Activated CD4-positive, alpha-beta memory T cell treated with anti-CD3 and anti-CD28 coated beads for 36 hours (primary cell): ENCODE data around the gene OR9A4. TPM values are rescaled to one million over a fixed set of nuclear protein-coding genes. Genes with fewer than 3 reads are reported as not detected.
"Not testable (repeated sequence)": the region's sequence is repeated elsewhere in the genome, so short reads cannot be mapped to it uniquely, and the experiment has no call there.

Experiments
- CTCF ChIA-PET: fragments of 350-600 bp; sonication (Branson Sonifier 250); formaldehyde crosslinking; loops from one replicate; lab custom pipeline; 2021; ENCODE audit warnings: antibody characterized with exemption, inconsistent platforms; lab: Charles Lee
- POLR2A ChIA-PET: fragments of 350-600 bp; sonication (Branson Sonifier 250); formaldehyde crosslinking; loops from one replicate; lab custom pipeline; 2021; ENCODE audit warnings: antibody characterized with exemption; lab: Charles Lee
- DNase-seq: peaks from one replicate; pipeline ENCODE4 v3.0.0-alpha.2; 2020
- H3K27ac Mint-ChIP-seq: one replicate; pipeline ENCODE4 v1.8.0; 2021; ENCODE audit warnings: mixed read lengths
- H3K27me3 Mint-ChIP-seq: one replicate; pipeline ENCODE4 v1.8.0; 2021; ENCODE audit warnings: mixed read lengths
- H3K36me3 Mint-ChIP-seq: one replicate; pipeline ENCODE4 v1.8.0; 2021; ENCODE audit warnings: mixed read lengths
- H3K4me1 Mint-ChIP-seq: one replicate; pipeline ENCODE4 v1.8.0; 2021; ENCODE audit warnings: low read depth, mixed read lengths
- H3K4me3 Mint-ChIP-seq: one replicate; pipeline ENCODE4 v1.8.0; 2021; ENCODE audit warnings: mild to moderate bottlenecking, mixed read lengths
- H3K9me3 Mint-ChIP-seq: one replicate; pipeline ENCODE4 v1.8.0; 2021; ENCODE audit warnings: mixed read lengths
- intact Hi-C: fragments of 100-400 bp; cut with micrococcal nuclease; formaldehyde crosslinking; loops from one replicate; pipeline ENCODE4 v1.15.1; 2023
- total RNA-seq, 2 experiments: library from RNA; stranded (reverse); gene quantifications; one replicate each; pipeline ENCODE4 v1.2.3, GENCODE V29; 2021

Gene OR9A4, protein sequence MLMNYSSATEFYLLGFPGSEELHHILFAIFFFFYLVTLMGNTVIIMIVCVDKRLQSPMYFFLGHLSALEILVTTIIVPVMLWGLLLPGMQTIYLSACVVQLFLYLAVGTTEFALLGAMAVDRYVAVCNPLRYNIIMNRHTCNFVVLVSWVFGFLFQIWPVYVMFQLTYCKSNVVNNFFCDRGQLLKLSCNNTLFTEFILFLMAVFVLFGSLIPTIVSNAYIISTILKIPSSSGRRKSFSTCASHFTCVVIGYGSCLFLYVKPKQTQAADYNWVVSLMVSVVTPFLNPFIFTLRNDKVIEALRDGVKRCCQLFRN
- total RNA-seq, result not detected

DNA sequence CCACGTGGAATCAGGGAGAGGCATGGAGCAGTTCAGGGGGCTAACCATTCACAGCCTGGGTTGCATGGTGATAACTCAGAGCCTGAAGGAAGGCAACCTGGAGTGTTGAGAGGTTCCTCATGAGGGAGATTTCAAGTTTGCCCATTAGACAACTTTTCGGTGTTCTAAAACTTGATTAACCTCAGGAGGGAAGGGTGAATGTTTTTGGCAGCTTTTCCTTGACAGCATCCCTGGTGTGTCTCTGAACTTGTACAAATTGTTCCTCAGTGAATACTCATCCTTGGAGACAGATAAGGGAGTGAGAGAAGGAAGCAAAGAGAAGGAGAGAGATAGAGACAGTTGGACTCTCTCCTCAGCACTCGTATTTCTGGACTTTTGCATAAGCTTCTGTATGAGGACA lies at the start of gene OR9A4:
TSS of gene OR9A4 (plus strand) at position 301 of the 400 bp plus-strand sequence. CDS start 2,477 bp downstream, outside the sequence.
- H3K4me1 Mint-ChIP-seq, result no peaks in the 10 kb centered on the region

DNA sequence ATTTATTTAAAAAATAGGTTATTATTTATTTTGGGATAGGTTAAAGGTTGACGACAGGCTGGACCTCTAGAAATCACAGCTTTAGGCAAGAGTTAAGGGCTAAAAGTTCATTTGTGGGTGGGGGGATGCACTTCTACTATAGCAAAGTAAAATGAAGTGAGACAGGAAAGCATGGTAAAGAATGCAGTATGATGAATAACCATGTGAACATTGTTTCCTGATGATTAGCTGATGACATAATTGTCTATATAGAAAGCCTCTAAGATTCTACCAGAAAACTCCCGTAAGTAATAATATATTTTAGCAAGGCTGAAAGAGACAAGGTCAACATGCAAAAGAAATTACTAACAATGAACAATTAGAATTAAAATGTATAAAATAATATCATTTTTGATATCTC lies 49.2 kb upstream of the OR9A4 start:
- Mint-ChIP-seq H3K27me3 (no peaks in the 10 kb centered on the region), H3K36me3 (no peaks in the 10 kb centered on the region), H3K27ac (no peak overlapping the region), H3K4me3 (no peak overlapping the region), H3K9me3 (peaks cover 11% of the 10 kb centered on the region), H3K4me1 (no peaks in the 10 kb centered on the region)
- CTCF ChIA-PET, result no interaction called here
- no peak for DNase-seq
- intact Hi-C loops, result no loop called here
- POLR2A ChIA-PET, result no interaction called here

More for the DNA sequence above, at the start of gene OR9A4:
- Mint-ChIP-seq H3K27me3 (peaks cover 2% of the 10 kb centered on the region), H3K4me3 (no peak within 1 kb of the TSS), H3K27ac (no peak within 1 kb of the TSS), H3K36me3 (no peaks in the 10 kb centered on the region), H3K9me3 (peaks cover 2% of the 10 kb centered on the region)
- no peak for DNase-seq
- ChIA-PET CTCF (no interaction called here), POLR2A (no interaction called here)
- intact Hi-C loops, result no loop called here

DNA sequence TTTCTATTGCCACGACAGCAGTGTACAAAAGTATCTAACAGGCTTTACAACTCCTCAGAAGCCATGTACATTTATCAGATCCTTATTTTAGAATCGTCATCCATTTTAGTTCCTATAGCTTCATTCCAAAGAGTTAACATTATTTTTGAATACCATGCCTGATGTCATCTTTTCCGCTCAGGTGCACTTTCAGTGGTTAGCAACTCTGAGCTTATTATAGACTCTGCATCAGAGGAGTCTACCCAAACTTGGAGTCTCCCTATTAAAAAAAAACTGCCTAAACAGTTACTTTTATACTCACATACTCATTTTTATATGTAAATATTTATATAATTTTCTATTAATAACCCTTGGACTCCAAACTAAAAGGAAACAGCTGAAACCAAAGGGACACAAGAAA lies 43.3 kb upstream of the OR9A4 start:
- no peak for DNase-seq
- POLR2A ChIA-PET, result no interaction called here
- Mint-ChIP-seq H3K27me3 (no peaks in the 10 kb centered on the region), H3K36me3 (no peaks in the 10 kb centered on the region), H3K4me1 (no peaks in the 10 kb centered on the region), H3K9me3 (peaks cover 12% of the 10 kb centered on the region), H3K4me3 (no peak overlapping the region), H3K27ac (no peak overlapping the region)
- intact Hi-C loops, result no loop called here
- CTCF ChIA-PET, result no interaction called here

DNA sequence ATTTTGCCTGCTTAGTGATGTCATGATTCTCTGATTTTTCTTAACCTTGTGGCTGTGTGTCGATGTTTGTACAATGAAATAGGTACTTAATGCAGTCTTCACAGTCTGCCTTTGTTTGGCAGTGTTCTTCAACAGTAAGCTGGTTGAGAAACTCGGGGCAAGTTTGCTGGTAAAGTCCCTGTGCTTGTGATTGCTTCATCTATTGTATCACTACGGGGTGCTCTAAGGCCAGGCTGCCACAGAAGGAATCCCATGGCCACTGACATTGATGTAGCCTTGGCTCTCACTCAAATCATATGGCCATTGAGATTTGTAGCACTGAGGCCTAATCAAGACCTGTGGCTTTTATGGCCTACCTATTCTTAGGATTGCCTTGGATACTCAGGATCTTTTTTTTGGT lies 41.4 kb upstream of the OR9A4 start:
- ChIA-PET CTCF (no interaction called here), POLR2A (no interaction called here)
- no peak overlapping the region for H3K4me3 Mint-ChIP-seq
- DNase-seq, result no peak
- no peaks in the 10 kb centered on the region for H3K27me3 Mint-ChIP-seq
- H3K9me3 Mint-ChIP-seq, result peaks cover 10% of the 10 kb centered on the region
- H3K27ac Mint-ChIP-seq, result no peak overlapping the region
- intact Hi-C loops, result no loop called here
- no peaks in the 10 kb centered on the region for H3K4me1 Mint-ChIP-seq
- H3K36me3 Mint-ChIP-seq, result no peaks in the 10 kb centered on the region

DNA sequence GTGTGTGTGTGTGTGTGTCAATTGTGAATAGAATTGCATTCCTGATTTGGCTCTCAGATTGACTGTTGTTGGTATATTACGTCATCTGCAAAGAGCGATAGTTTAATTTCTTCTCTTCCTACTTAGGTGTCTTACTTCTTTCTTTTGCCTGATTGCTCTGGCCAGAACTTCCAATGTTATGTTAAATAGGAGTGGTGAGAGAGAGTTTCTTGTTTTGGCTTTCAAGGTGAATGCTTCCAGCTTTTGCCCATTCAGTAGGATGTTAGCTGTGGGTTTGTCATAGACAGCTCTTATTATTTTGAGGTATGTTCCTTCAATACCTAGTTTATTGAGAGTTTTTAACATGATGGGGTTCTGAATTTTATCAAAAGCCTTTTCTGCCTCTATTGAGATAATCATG lies 40.7 kb upstream of the OR9A4 start:
- Mint-ChIP-seq H3K27ac (no peak overlapping the region), H3K9me3 (peaks cover 3% of the 10 kb centered on the region), H3K36me3 (no peaks in the 10 kb centered on the region), H3K4me3 (no peak overlapping the region), H3K4me1 (no peaks in the 10 kb centered on the region), H3K27me3 (no peaks in the 10 kb centered on the region)
- DNase-seq, result no peak
- CTCF ChIA-PET, result no interaction called here
- intact Hi-C loops, result no loop called here
- POLR2A ChIA-PET, result no interaction called here

DNA sequence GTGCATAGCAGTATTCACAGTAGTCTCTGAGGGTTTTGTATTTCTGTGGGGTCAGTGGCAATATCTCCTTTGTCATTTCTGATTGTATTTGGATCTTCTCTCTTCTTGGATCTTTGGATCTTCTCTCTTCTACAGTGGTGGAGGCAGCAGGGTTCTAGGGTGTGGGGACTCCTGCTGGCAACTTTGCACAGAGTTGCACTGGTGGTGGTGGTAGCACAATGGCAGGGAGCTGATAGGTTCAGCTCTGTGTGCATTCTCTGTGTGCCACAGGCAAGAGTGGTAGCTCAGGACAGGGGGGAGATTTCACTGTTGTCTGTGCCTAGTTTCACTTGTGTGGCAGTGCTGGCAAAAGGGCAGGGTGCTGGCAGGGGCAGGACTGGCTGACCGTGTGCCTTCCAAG lies 39.8 kb upstream of the OR9A4 start:
- peaks cover 2% of the 10 kb centered on the region for H3K9me3 Mint-ChIP-seq
- no peaks in the 10 kb centered on the region for H3K4me1 Mint-ChIP-seq
- DNase-seq, result no peak
- H3K27ac Mint-ChIP-seq, result no peak overlapping the region
- ChIA-PET POLR2A (no interaction called here), CTCF (interaction anchor here (0.5 kb wide), 1 partner anchor 376 kb away, joined by 3 read pairs; no protein-coding TSS in a partner anchor)
- intact Hi-C loops, result no loop called here
- H3K4me3 Mint-ChIP-seq, result no peak overlapping the region
- no peaks in the 10 kb centered on the region for H3K36me3 Mint-ChIP-seq
- H3K27me3 Mint-ChIP-seq, result no peaks in the 10 kb centered on the region

DNA sequence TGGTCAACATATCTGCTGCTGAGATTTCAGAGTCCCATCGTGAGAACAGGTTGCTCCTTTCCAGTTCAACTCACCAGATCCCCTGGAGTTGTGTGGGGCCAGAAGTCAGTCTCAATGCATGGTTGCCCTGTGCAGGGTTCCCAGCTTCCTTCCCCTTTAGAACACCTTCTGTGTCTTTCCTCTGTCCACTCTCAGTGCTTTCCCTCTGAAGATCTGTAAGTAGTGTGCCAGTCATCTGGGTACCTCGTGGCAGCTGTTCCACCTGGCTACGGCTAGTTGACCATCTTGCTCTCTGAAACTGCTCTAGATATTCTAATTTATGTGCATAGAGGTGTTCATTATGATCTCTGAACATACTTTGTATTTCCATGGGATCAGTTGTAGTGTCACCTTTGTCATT lies 38.8 kb upstream of the OR9A4 start:
- Mint-ChIP-seq H3K27me3 (no peaks in the 10 kb centered on the region), H3K4me3 (no peak overlapping the region), H3K27ac (no peak overlapping the region), H3K36me3 (peaks cover 2% of the 10 kb centered on the region), H3K9me3 (peaks cover 3% of the 10 kb centered on the region), H3K4me1 (no peaks in the 10 kb centered on the region)
- ChIA-PET CTCF (no interaction called here), POLR2A (no interaction called here)
- intact Hi-C loops, result no loop called here
- no peak for DNase-seq

DNA sequence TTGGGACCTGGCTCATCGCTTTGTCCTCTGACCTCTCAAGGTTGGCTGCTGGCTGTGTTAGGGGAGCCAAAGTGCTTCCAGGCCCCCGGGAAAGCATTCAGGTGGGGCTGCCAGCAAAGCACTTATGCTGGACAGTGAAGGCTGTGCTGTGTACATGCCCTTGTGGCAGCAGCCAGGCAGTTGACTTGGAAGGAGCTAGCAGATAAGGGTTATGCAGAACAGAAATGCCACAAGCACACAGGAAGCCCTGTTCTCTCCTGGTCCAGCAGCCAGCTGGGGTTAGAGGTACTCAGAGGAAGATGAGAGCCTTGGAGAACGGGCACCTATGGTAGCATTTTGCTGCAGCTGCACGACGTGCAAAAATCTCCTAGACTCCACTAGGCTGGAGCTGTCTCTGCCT lies 35.2 kb upstream of the OR9A4 start:
- no peak overlapping the region for H3K4me3 Mint-ChIP-seq
- no peak for DNase-seq
- H3K27ac Mint-ChIP-seq, result no peak overlapping the region
- intact Hi-C loops, result no loop called here
- no peaks in the 10 kb centered on the region for H3K4me1 Mint-ChIP-seq
- ChIA-PET CTCF (no interaction called here), POLR2A (no interaction called here)
- H3K9me3 Mint-ChIP-seq, result peaks cover 3% of the 10 kb centered on the region
- peaks cover 2% of the 10 kb centered on the region for H3K36me3 Mint-ChIP-seq
- peaks cover 3% of the 10 kb centered on the region for H3K27me3 Mint-ChIP-seq

DNA sequence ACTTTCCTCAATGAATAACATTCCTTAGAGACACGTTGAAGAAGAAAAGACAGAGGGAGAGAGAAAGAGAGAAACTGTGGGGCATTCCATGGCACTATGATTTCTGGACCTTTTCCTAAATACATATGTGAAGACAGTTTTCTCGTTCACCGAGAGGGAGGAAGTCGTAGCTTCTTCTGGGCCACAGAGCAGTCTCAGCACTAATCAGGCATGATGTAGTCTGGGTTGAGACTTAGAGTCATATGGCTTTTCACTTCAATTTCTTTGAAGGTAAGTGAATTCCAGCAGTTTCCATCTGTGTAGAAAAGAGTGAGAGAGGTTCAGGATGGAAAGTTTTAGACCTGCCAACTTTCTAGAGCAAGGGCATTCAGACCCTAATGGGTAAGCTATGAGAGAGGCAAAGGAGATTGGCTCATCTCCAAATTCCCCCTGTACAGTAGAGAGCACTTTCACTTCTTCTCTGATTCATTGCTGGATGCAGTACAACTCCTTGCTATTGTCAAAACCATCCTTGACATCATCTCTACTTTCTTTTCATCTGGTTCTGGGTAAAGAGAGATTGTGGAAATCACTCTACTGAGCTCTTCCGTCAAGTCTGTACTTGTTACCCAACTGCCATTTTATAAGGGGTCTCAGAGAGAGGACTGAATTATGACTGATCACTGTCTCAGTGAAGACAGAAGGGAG lies 31.5 kb upstream of the OR9A4 start:
- Mint-ChIP-seq H3K27me3 (peaks cover 6% of the 10 kb centered on the region), H3K27ac (no peak overlapping the region), H3K4me3 (no peak overlapping the region), H3K4me1 (no peaks in the 10 kb centered on the region), H3K36me3 (peaks cover 2% of the 10 kb centered on the region), H3K9me3 (peaks cover 3% of the 10 kb centered on the region)
- CTCF ChIA-PET, result no interaction called here
- no peak for DNase-seq
- intact Hi-C loops, result no loop called here
- POLR2A ChIA-PET, result no interaction called here

DNA sequence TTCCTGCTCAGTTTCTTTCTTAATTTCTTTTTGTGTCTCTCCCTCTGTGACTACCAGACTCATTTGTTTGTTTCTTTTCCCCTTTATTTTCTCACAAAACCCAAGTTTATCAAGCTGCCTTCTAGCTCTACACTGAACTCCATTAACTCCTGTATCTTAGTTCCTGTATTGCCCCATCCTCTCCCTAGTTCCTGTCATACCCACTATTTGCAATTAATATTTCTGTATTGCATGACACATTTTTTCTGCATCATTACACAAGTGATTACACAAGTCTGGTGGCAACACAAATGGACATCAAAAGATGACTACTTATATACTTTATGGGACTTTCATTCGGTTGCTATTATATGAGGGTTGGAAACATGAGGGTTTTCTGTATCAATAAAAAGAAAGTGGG lies 26.9 kb upstream of the OR9A4 start:
- H3K4me1 Mint-ChIP-seq, result no peaks in the 10 kb centered on the region
- no peak overlapping the region for H3K27ac Mint-ChIP-seq
- ChIA-PET CTCF (no interaction called here), POLR2A (no interaction called here)
- intact Hi-C loops, result no loop called here
- no peak for DNase-seq
- no peaks in the 10 kb centered on the region for H3K9me3 Mint-ChIP-seq
- no peak overlapping the region for H3K4me3 Mint-ChIP-seq
- no peaks in the 10 kb centered on the region for H3K36me3 Mint-ChIP-seq
- H3K27me3 Mint-ChIP-seq, result peaks cover 7% of the 10 kb centered on the region

DNA sequence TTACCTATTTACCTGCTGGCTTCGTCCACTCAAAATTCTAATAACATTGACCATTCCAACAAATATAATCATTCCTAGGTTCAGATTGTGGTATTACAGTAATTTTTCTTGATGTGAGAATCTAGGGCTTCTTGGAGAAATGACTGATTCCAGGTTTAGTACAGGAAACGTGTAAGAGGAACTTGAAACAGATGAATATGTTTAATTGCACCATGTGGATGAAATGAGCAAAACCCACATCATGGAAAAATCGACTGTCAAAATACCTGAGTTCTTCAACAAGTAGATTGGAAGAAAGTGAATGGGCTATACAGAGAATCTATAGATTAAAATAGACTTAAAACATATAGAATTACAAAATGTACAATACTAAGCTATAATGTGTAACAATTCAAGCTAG lies 24.9 kb upstream of the OR9A4 start:
- peaks cover 1% of the 10 kb centered on the region for H3K27me3 Mint-ChIP-seq
- no peak overlapping the region for H3K27ac Mint-ChIP-seq
- no peaks in the 10 kb centered on the region for H3K36me3 Mint-ChIP-seq
- intact Hi-C loops, result no loop called here
- H3K4me3 Mint-ChIP-seq, result no peak overlapping the region
- H3K4me1 Mint-ChIP-seq, result no peaks in the 10 kb centered on the region
- ChIA-PET POLR2A (no interaction called here), CTCF (no interaction called here)
- no peak for DNase-seq
- H3K9me3 Mint-ChIP-seq, result no peaks in the 10 kb centered on the region

DNA sequence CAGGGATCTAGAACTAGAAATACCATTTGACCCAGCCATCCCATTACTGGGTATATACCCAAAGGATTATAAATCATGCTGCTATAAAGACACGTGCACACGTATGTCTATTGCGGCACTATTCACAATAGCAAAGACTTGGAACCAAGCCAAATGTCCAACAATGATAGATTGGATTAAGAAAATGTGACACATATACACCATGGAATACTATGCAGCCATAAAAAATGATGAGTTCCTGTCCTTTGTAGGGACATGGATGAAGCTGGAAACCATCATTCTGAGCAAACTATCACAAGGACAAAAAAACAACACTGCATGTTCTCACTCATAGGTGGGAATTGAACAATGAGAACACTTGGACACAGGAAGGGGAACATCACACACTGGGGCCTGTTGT lies 16.8 kb upstream of the OR9A4 start:
- H3K4me3 Mint-ChIP-seq, CTCF ChIA-PET, H3K9me3 Mint-ChIP-seq, H3K27ac Mint-ChIP-seq, POLR2A ChIA-PET, DNase-seq, H3K4me1 Mint-ChIP-seq, intact Hi-C loops, H3K27me3 Mint-ChIP-seq, H3K36me3 Mint-ChIP-seq: not testable (repeated sequence)

DNA sequence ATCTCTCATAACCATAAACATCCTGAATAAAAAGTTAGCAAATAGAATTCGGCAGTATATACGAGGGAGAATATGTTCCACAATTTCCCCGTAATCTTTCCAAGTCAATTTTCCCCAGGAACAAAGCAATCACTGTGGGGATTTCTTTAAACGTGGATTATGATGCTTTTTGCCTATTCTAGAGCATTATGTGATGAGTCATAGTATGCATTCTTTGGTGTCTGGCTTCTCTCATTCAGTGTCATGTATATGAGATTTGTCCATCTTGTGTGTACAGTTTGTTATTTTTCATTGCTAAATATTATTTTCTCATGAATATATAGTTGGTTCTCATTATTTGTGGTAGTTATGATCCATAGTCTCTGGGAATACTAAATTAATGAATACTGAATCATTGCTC lies 9.9 kb upstream of the OR9A4 start:
- POLR2A ChIA-PET, result no interaction called here
- Mint-ChIP-seq H3K27me3 (no peaks in the 10 kb centered on the region), H3K27ac (no peak overlapping the region), H3K36me3 (no peaks in the 10 kb centered on the region), H3K9me3 (no peaks in the 10 kb centered on the region), H3K4me3 (no peak overlapping the region), H3K4me1 (no peaks in the 10 kb centered on the region)
- CTCF ChIA-PET, result no interaction called here
- DNase-seq, result no peak
- intact Hi-C loops, result no loop called here
